Measurements from ENCODE around the gene JAKMIP2. TPM values are rescaled to one million over a fixed set of nuclear protein-coding genes. Genes with fewer than 3 reads are reported as not detected.

The JAKMIP2 gene
- total and polyA plus RNA-seq, 2 donors from 2014 or later = 0.38 to 0.71 TPM

DNA sequence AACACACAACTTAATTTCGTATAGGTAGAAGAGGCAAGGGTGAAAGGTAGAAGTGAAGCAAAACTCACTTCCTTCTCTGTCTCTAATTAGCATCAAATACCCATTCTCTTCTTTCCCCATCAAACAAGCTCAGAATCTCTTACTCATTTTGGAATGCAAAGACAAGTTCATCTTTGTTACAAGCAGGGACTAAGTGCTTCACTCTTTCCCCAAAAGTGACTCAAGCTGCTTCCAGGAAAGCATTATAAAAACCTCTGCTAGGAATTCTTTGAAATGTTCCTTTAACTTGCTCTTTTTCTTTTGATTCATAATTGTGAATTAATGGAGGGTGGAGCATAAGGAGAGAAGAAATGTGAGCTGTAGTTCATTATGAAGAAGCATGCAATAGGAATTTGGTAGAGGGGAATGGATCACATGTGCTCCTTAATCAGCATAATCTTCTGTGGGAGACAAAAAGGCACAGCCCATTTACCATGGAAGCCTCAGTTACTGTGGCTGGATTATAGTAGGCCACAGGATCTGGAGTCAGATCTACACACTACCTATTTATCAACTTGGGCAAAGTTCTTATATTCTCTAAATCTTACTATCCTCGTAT lies 163.1 kb downstream of the JAKMIP2 start:
- TF ChIP-seq, protein P1, sequence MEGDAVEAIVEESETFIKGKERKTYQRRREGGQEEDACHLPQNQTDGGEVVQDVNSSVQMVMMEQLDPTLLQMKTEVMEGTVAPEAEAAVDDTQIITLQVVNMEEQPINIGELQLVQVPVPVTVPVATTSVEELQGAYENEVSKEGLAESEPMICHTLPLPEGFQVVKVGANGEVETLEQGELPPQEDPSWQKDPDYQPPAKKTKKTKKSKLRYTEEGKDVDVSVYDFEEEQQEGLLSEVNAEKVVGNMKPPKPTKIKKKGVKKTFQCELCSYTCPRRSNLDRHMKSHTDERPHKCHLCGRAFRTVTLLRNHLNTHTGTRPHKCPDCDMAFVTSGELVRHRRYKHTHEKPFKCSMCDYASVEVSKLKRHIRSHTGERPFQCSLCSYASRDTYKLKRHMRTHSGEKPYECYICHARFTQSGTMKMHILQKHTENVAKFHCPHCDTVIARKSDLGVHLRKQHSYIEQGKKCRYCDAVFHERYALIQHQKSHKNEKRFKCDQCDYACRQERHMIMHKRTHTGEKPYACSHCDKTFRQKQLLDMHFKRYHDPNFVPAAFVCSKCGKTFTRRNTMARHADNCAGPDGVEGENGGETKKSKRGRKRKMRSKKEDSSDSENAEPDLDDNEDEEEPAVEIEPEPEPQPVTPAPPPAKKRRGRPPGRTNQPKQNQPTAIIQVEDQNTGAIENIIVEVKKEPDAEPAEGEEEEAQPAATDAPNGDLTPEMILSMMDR (IDR thresholded peaks at IDR 0.05; ENCODE audit: borderline replicate concordance, extremely low read depth, insufficient read depth) = no peak
- no peaks in the 10 kb centered on the region for H3K9me3 ChIP-seq (ENCODE audit: control insufficient read depth in 2 of 3, insufficient read depth in 1 of 3, low read length in 3 of 3)
- intact Hi-C loops (cut with DNase I) = no loop called here

DNA sequence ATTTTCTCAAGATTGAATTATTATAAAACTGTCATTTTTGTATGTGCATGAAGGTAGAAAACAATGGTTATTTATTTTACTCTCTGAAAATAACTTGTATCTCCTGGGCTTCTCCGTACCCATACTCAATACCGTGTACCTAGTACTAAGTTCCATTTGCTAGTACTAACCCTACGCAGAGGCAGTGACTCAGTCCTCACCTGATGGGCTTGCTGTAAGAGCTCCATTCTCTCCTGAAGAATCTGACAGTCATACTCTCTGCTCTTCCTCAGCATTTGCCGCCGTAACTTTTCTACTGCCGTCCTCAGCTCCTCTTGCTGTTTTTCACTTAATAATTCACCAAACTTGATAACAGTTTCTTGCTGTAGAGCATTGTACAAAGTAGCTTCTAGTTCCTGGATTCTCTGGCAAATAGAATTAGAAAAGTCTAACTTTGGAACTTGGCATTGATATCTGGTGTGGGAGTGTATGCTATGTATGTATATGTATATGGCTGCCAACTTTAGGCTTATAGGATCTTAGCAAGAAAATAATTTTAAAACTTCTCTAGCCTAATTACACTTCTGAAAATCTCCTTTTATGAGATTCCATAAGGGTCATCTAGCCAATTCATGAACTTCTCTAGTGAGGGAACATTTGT lies 164.7 kb downstream of the JAKMIP2 start:
- intact Hi-C loops (cut with DNase I) = no loop called here
- no peak overlapping the region for H3K9ac ChIP-seq (ENCODE audit: low read length in 3 of 3)
- H3K36me3 ChIP-seq (ENCODE audit: control insufficient read depth in 2 of 3, insufficient read depth in 3 of 3, low read length in 3 of 3) = no peaks in the 10 kb centered on the region
- no peaks in the 10 kb centered on the region for H3K9me3 ChIP-seq (ENCODE audit: control insufficient read depth in 2 of 3, insufficient read depth in 1 of 3, low read length in 3 of 3)
- H3K4me1 ChIP-seq (ENCODE audit: control insufficient read depth in 2 of 3, insufficient read depth in 2 of 3, low read depth in 1 of 3, low read length in 3 of 3) = no peaks in the 10 kb centered on the region
- no peak for DNase-seq
- H3K27ac ChIP-seq (ENCODE audit: low read depth in 2 of 2, low read length in 2 of 2) = no peak overlapping the region
- H3K27me3 ChIP-seq (ENCODE audit: control insufficient read depth, insufficient read depth, low read length) = no peaks in the 10 kb centered on the region
- FAIRE-seq = no peak
- TF ChIP-seq, protein P1 (IDR thresholded peaks at IDR 0.05; ENCODE audit: borderline replicate concordance, extremely low read depth, insufficient read depth) = no peak
- H3K4me3 ChIP-seq (ENCODE audit: low read length in 3 of 3) = no peak overlapping the region

More for the DNA sequence above, 163.1 kb downstream of the JAKMIP2 start:
- Histone ChIP-seq H3K9ac (ENCODE audit: low read length in 3 of 3) (no peak overlapping the region), H3K4me3 (ENCODE audit: low read length in 3 of 3) (no peak overlapping the region), H3K36me3 (ENCODE audit: control insufficient read depth in 2 of 3, insufficient read depth in 3 of 3, low read length in 3 of 3) (no peaks in the 10 kb centered on the region), H3K4me1 (ENCODE audit: control insufficient read depth in 2 of 3, insufficient read depth in 2 of 3, low read depth in 1 of 3, low read length in 3 of 3) (no peaks in the 10 kb centered on the region), H3K27me3 (ENCODE audit: control insufficient read depth, insufficient read depth, low read length) (no peaks in the 10 kb centered on the region), H3K27ac (ENCODE audit: low read depth in 2 of 2, low read length in 2 of 2) (no peak overlapping the region)
- FAIRE-seq (no peak), DNase-seq (no peak)

- no peak overlapping the region for H3K27ac ChIP-seq (ENCODE audit: low read depth in 2 of 2, low read length in 2 of 2)
- no peak overlapping the region for H3K9ac ChIP-seq (ENCODE audit: low read length in 3 of 3)
- DNase-seq (no peak), FAIRE-seq (no peak)
- no peak overlapping the region for H3K4me3 ChIP-seq (ENCODE audit: low read length in 3 of 3)
- H3K4me1 ChIP-seq (ENCODE audit: control insufficient read depth in 2 of 3, insufficient read depth in 2 of 3, low read depth in 1 of 3, low read length in 3 of 3) = no peaks in the 10 kb centered on the region
- no peaks in the 10 kb centered on the region for H3K27me3 ChIP-seq (ENCODE audit: control insufficient read depth, insufficient read depth, low read length)
- TF ChIP-seq, protein P1 (IDR thresholded peaks at IDR 0.05; ENCODE audit: borderline replicate concordance, extremely low read depth, insufficient read depth) = no peak
- H3K36me3 ChIP-seq (ENCODE audit: control insufficient read depth in 2 of 3, insufficient read depth in 3 of 3, low read length in 3 of 3) = no peaks in the 10 kb centered on the region
- H3K9me3 ChIP-seq (ENCODE audit: control insufficient read depth in 2 of 3, insufficient read depth in 1 of 3, low read length in 3 of 3) = no peaks in the 10 kb centered on the region
- intact Hi-C loops (cut with DNase I) = no loop called here
Measured at GRCh38 chr5:147617191-147617606, 165.3 kb downstream of the JAKMIP2 start.

Data from kidney (tissue), 14 donors.